ENCODE results near the gene ARID1B. TPM values are rescaled to one million over a fixed set of nuclear protein-coding genes. Genes with fewer than 3 reads are reported as not detected.

The ARID1B gene
- polyA plus RNA-seq, 4 donors, result 7.3 to 43.5 (median 17.0) TPM

DNA sequence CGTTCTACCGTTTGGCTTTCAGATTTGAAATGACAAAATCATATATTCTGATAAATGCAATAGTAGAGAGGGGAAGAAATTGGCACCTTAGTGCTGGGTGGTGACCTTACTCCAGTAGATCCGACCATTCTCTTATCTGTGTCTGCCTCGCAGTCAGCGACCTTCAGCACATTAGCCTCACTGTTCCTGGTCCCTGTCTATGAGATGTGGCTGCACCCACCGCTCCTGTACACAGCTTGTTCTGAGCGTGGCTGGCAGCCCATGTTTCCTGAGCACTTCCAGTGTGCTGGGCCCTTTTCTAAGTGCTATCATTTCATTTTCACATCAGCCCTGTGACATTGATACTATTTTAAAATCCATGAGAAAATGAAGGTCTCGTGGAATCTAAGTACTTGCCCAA, 408.0 kb downstream of the ARID1B start:
- H3K4me1 ChIP-seq (ENCODE audit: control insufficient read depth in 3 of 3, insufficient read depth in 2 of 3, low read depth in 1 of 3, low read length in 2 of 3), result peaks cover 6 to 40% (median 7%) of the 10 kb centered on the region in 3 donors
- no peak overlapping the region for H3K4me3 ChIP-seq (ENCODE audit: low read depth in 1 of 3, low read length in 3 of 3)
- DNase-seq (peak in 1 of 2 donors; percentile 8), FAIRE-seq (no peak)
- H3K9me3 ChIP-seq (ENCODE audit: control insufficient read depth in 2 of 2, insufficient read depth in 1 of 2, low read depth in 1 of 2, low read length in 1 of 2), result no peaks in the 10 kb centered on the region
- no peak overlapping the region for H3K27ac ChIP-seq (ENCODE audit: low read depth in 1 of 3, low read length in 2 of 3)
- H3K27me3 ChIP-seq (ENCODE audit: control insufficient read depth in 3 of 3, insufficient read depth in 3 of 3, low read length in 3 of 3), result no peaks in the 10 kb centered on the region
- H3K36me3 ChIP-seq (ENCODE audit: control insufficient read depth in 3 of 3, insufficient read depth in 2 of 3, low read depth in 1 of 3, low read length in 3 of 3), result peaks cover 7 to 68% (median 17%) of the 10 kb centered on the region in 3 donors
- WGBS, 3 donors, result 74 to 84% (median 75%) methylated on average over 8 of the region's 8 CpGs

DNA sequence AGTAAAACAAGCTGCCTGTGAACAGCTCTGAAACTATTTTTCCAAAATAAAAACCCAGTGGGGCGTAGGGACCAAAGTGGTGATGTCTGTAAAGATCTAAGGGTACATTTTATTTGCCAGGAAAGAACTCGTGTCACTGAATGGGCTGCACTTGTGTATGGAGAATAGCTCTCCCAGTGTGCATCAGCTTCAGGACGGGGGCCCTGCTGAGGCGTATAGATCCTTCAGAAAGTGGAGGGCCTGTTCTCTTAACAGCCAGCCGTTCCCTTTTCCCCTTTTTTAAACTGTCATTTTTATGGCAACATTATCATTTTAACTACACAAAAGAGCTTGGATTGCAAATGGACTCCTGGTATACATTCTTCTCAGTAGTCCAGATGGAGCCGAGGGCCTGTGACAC, 408.8 kb downstream of the ARID1B start:
- H3K27ac ChIP-seq (ENCODE audit: low read depth in 1 of 3, low read length in 2 of 3), result no peak overlapping the region
- peaks cover 5 to 37% (median 6%) of the 10 kb centered on the region in 3 donors for H3K4me1 ChIP-seq (ENCODE audit: control insufficient read depth in 3 of 3, insufficient read depth in 2 of 3, low read depth in 1 of 3, low read length in 2 of 3)
- no peaks in the 10 kb centered on the region for H3K9me3 ChIP-seq (ENCODE audit: control insufficient read depth in 2 of 2, insufficient read depth in 1 of 2, low read depth in 1 of 2, low read length in 1 of 2)
- H3K36me3 ChIP-seq (ENCODE audit: control insufficient read depth in 3 of 3, insufficient read depth in 2 of 3, low read depth in 1 of 3, low read length in 3 of 3), result peaks cover 11 to 73% (median 21%) of the 10 kb centered on the region in 3 donors
- H3K27me3 ChIP-seq (ENCODE audit: control insufficient read depth in 3 of 3, insufficient read depth in 3 of 3, low read length in 3 of 3), result no peaks in the 10 kb centered on the region
- DNase-seq (no peak), FAIRE-seq (no peak)
- 81 to 94% (median 94%) methylated on average over 6 of the region's 6 CpGs for WGBS, 3 donors
- H3K4me3 ChIP-seq (ENCODE audit: low read depth in 1 of 3, low read length in 3 of 3), result no peak overlapping the region

DNA sequence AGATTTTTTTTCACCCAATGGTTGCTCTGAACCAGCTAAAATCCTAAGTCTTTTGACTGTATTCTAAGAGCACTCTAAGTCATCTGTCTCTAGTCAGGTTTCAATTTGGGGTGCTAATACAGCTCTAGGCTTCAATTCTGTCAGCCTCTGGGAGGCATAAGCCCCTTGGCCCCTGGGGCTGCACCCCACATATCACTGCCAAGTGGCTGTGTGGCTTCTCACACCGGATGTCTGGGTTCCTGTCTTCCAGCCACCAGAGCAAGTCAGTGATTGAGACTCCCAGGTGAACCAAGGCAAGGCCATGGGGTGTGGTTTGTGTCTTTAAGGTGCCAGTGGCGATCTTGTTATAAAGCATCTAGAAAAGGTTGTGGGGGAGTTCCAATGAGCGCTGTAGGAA, 409.6 kb downstream of the ARID1B start:
- WGBS, 3 donors, result 48 to 65% (median 57%) methylated on average over 3 of the region's 3 CpGs
- no peak for DNase-seq
- FAIRE-seq, result no peak
- peaks cover 14 to 71% (median 25%) of the 10 kb centered on the region in 3 donors for H3K36me3 ChIP-seq (ENCODE audit: control insufficient read depth in 3 of 3, insufficient read depth in 2 of 3, low read depth in 1 of 3, low read length in 3 of 3)
- no peak overlapping the region for H3K4me3 ChIP-seq (ENCODE audit: low read depth in 1 of 3, low read length in 3 of 3)
- no peak overlapping the region for H3K27ac ChIP-seq (ENCODE audit: low read depth in 1 of 3, low read length in 2 of 3)
- peaks cover 2 to 31% (median 6%) of the 10 kb centered on the region in 3 donors for H3K4me1 ChIP-seq (ENCODE audit: control insufficient read depth in 3 of 3, insufficient read depth in 2 of 3, low read depth in 1 of 3, low read length in 2 of 3)
- no peaks in the 10 kb centered on the region for H3K27me3 ChIP-seq (ENCODE audit: control insufficient read depth in 3 of 3, insufficient read depth in 3 of 3, low read length in 3 of 3)
- no peaks in the 10 kb centered on the region for H3K9me3 ChIP-seq (ENCODE audit: control insufficient read depth in 2 of 2, insufficient read depth in 1 of 2, low read depth in 1 of 2, low read length in 1 of 2)

DNA sequence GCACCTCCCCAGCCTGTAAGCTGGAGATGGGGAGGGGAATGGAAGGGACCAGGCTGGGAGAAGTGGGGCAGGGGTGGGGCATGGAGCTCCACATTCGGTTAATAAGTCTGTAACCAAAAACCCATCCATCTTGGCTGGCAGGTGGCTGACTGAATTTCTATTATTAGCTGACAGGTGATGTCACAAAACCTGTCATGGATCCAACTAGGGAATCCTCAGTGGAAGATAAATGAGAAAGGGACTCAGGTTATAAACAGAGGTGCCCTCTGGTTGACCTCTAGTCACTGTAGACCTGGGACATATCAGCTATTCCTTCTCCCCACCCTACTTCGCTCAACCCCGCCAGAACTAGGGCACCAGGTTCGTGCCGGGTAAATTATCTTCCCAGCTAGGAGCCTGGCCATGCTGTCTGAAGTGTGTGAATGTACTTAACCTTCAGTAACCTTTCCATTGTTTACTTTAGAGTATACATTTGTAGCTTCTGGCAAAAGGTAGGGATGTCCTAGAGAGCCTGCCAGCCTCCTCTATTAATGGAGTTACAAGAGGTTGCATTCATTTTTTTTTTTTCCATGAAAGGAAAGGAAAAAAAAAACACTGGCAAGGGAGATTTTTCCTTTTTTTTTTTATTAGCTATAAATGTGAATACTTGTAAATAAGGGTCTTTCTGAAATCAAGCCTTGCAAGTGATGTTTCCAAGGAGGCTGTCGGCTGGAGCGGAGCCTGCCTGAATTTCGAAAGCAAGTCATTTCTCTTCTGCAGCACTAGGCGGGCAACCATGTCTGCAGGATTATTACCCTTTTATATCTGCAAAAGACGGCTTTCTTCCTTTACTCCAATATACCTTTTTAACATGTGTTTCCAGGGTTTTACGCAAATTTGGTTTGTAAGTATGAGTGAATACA, 410.3 kb downstream of the ARID1B start:
- WGBS, 3 donors, result 59 to 62% (median 60%) methylated on average over 11 of the region's 11 CpGs
- Histone ChIP-seq H3K36me3 (ENCODE audit: control insufficient read depth in 3 of 3, insufficient read depth in 2 of 3, low read depth in 1 of 3, low read length in 3 of 3) (peaks cover 14 to 65% (median 25%) of the 10 kb centered on the region in 3 donors), H3K9me3 (ENCODE audit: control insufficient read depth in 2 of 2, insufficient read depth in 1 of 2, low read depth in 1 of 2, low read length in 1 of 2) (no peaks in the 10 kb centered on the region), H3K4me1 (ENCODE audit: control insufficient read depth in 3 of 3, insufficient read depth in 2 of 3, low read depth in 1 of 3, low read length in 2 of 3) (peaks cover 2 to 25% (median 3%) of the 10 kb centered on the region in 3 donors), H3K4me3 (ENCODE audit: low read depth in 1 of 3, low read length in 3 of 3) (no peak overlapping the region), H3K27ac (ENCODE audit: low read depth in 1 of 3, low read length in 2 of 3) (no peak overlapping the region), H3K27me3 (ENCODE audit: control insufficient read depth in 3 of 3, insufficient read depth in 3 of 3, low read length in 3 of 3) (no peaks in the 10 kb centered on the region)
- DNase-seq, result peak; percentile 33 to 43
- no peak for FAIRE-seq

DNA sequence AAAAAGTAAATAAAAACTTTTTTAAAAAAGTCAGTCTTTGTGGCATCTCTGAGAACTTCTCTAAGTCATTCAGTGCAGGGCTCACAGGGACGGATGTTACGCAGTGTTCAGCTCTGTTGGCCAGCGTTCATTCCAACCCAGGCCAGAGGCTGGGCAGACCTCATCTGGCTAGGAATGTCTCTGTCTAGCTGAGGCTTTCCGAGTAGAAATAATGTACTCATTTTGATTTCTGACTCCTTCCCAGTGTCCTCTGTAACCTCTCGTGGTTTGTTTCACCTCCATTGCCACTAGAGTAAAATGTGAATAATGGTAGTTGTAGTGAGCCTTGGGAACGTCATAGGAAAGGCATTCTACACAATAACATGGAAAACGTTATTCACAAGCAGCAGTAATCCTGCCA, 411.0 kb downstream of the ARID1B start:
- peaks cover 10 to 59% (median 25%) of the 10 kb centered on the region in 3 donors for H3K36me3 ChIP-seq (ENCODE audit: control insufficient read depth in 3 of 3, insufficient read depth in 2 of 3, low read depth in 1 of 3, low read length in 3 of 3)
- H3K27ac ChIP-seq (ENCODE audit: low read depth in 1 of 3, low read length in 2 of 3), result no peak overlapping the region

DNA sequence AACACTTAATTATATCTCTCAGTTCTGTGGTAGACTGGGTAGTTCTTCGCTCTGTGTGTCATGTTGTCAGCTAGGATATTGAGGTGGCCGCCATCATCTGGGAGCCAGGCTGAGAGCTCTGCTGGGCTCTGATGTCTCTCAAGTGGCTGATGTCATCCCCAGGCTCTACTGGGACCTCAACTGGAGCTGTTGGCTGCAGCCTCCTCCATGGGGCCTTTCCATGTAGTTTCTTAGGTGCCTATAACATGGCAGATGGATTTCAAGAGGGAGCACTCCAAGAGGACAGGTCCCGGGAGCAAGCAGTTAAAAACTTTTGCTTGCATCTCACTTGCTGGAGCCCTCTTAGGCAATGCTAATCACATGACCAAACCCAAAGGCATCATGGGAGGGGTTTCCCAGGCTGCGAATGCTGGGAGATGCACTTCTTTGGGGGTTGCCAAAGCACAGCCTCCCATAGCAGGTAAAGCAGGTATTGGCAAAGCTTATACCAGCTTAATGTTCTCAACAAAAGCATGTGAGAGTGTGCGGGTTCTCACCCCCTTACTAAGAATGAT, 416.3 kb downstream of the ARID1B start:
- 96 to 98% (median 97%) methylated on average over 5 of the region's 5 CpGs for WGBS, 3 donors

More for the DNA sequence above, 411.0 kb downstream of the ARID1B start:
- peaks cover 0 to 24% (median 2%) of the 10 kb centered on the region in 3 donors for H3K4me1 ChIP-seq (ENCODE audit: control insufficient read depth in 3 of 3, insufficient read depth in 2 of 3, low read depth in 1 of 3, low read length in 2 of 3)
- FAIRE-seq (no peak), DNase-seq (no peak)
- no peaks in the 10 kb centered on the region for H3K27me3 ChIP-seq (ENCODE audit: control insufficient read depth in 3 of 3, insufficient read depth in 3 of 3, low read length in 3 of 3)
- H3K4me3 ChIP-seq (ENCODE audit: low read depth in 1 of 3, low read length in 3 of 3), result no peak overlapping the region
- WGBS, 3 donors, result 82 to 90% (median 89%) methylated on average over 7 of the region's 7 CpGs
- no peaks in the 10 kb centered on the region for H3K9me3 ChIP-seq (ENCODE audit: control insufficient read depth in 2 of 2, insufficient read depth in 1 of 2, low read depth in 1 of 2, low read length in 1 of 2)

DNA sequence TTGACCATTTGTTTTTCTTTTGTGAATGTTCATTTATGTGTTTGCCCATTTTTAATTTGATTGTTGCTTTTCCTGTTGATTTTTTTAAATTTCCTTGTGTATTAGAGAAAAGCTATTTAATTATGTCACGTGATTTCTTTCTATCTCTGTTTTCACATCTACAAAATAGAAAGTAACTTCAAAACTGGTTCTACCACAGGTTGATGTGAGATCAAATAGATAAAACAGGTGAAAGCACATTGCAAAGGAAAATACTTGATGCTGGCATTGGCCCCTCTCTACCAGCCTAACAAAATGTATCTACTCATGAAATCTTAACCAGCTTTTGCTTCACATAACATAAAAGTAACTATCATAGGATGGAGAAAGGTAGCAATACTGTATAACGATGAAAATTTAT, 416.9 kb downstream of the ARID1B start:
- no peak overlapping the region for H3K27ac ChIP-seq (ENCODE audit: low read depth in 1 of 3, low read length in 2 of 3)
- DNase-seq (no peak), FAIRE-seq (no peak)
- H3K9me3 ChIP-seq (ENCODE audit: control insufficient read depth in 2 of 2, insufficient read depth in 1 of 2, low read depth in 1 of 2, low read length in 1 of 2), result no peaks in the 10 kb centered on the region
- no peak overlapping the region for H3K4me3 ChIP-seq (ENCODE audit: low read depth in 1 of 3, low read length in 3 of 3)
- 69 to 82% (median 76%) methylated on average over 2 of the region's 2 CpGs for WGBS, 3 donors
- H3K4me1 ChIP-seq (ENCODE audit: control insufficient read depth in 3 of 3, insufficient read depth in 2 of 3, low read depth in 1 of 3, low read length in 2 of 3), result peaks cover 0 to 3% (median 0%) of the 10 kb centered on the region in 3 donors
- no peaks in the 10 kb centered on the region for H3K27me3 ChIP-seq (ENCODE audit: control insufficient read depth in 3 of 3, insufficient read depth in 3 of 3, low read length in 3 of 3)
- peaks cover 15 to 57% (median 22%) of the 10 kb centered on the region in 3 donors for H3K36me3 ChIP-seq (ENCODE audit: control insufficient read depth in 3 of 3, insufficient read depth in 2 of 3, low read depth in 1 of 3, low read length in 3 of 3)

More for the DNA sequence above, 416.3 kb downstream of the ARID1B start:
- no peaks in the 10 kb centered on the region for H3K27me3 ChIP-seq (ENCODE audit: control insufficient read depth in 3 of 3, insufficient read depth in 3 of 3, low read length in 3 of 3)
- H3K9me3 ChIP-seq (ENCODE audit: control insufficient read depth in 2 of 2, insufficient read depth in 1 of 2, low read depth in 1 of 2, low read length in 1 of 2), result no peaks in the 10 kb centered on the region
- DNase-seq (no peak), FAIRE-seq (no peak)
- H3K27ac ChIP-seq (ENCODE audit: low read depth in 1 of 3, low read length in 2 of 3), result no peak overlapping the region
- H3K4me1 ChIP-seq (ENCODE audit: control insufficient read depth in 3 of 3, insufficient read depth in 2 of 3, low read depth in 1 of 3, low read length in 2 of 3), result peaks cover 0 to 3% (median 0%) of the 10 kb centered on the region in 3 donors
- H3K4me3 ChIP-seq (ENCODE audit: low read depth in 1 of 3, low read length in 3 of 3), result no peak overlapping the region
- H3K36me3 ChIP-seq (ENCODE audit: control insufficient read depth in 3 of 3, insufficient read depth in 2 of 3, low read depth in 1 of 3, low read length in 3 of 3), result peaks cover 15 to 54% (median 22%) of the 10 kb centered on the region in 3 donors

DNA sequence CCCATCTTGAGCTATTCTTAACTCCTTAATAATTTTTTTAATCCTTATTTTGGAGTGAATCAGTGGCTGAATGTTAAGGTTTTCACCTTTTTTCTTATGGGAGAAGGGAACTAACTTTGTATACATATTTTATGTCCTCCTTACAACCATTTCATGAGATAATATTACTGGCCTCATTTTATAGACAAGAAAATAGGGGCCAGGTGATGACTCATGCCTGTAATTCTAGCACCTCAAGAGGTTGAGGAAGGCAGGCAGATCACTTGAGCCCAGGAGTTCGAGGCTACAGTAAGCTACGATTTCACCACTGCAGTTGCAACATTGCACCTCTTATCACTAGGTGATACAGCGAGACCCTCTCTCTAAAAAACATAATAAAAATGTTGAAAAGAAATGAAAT, 417.5 kb downstream of the ARID1B start:
- no peak for FAIRE-seq
- no peaks in the 10 kb centered on the region for H3K27me3 ChIP-seq (ENCODE audit: control insufficient read depth in 3 of 3, insufficient read depth in 3 of 3, low read length in 3 of 3)
- no peak overlapping the region for H3K27ac ChIP-seq (ENCODE audit: low read depth in 1 of 3, low read length in 2 of 3)
- WGBS, 3 donors, result 79 to 80% (median 80%) methylated on average over 3 of the region's 3 CpGs
- H3K4me1 ChIP-seq (ENCODE audit: control insufficient read depth in 3 of 3, insufficient read depth in 2 of 3, low read depth in 1 of 3, low read length in 2 of 3), result peaks cover 0 to 3% (median 0%) of the 10 kb centered on the region in 3 donors
- DNase-seq, result no peak
- peaks cover 15 to 59% (median 21%) of the 10 kb centered on the region in 3 donors for H3K36me3 ChIP-seq (ENCODE audit: control insufficient read depth in 3 of 3, insufficient read depth in 2 of 3, low read depth in 1 of 3, low read length in 3 of 3)
- H3K4me3 ChIP-seq (ENCODE audit: low read depth in 1 of 3, low read length in 3 of 3), result no peak overlapping the region
- H3K9me3 ChIP-seq (ENCODE audit: control insufficient read depth in 2 of 2, insufficient read depth in 1 of 2, low read depth in 1 of 2, low read length in 1 of 2), result no peaks in the 10 kb centered on the region

All from small intestine (tissue), 7 donors.